H9 (cell line): ENCODE results near the gene USP40. TPM values are rescaled to one million over a fixed set of nuclear protein-coding genes. Genes with fewer than 3 reads are reported as not detected.

ENCODE experiments used
- DNase-seq: peaks from one replicate; pipeline ENCODE4 v3.0.0-alpha.2; 2017
- H2AFZ ChIP-seq: one replicate; pipeline ENCODE4 v1.6.1; 2013; ENCODE audit warnings: mild to moderate bottlenecking, low read length, control low read depth, moderate library complexity
- H2AK5ac ChIP-seq: 2 replicates; pipeline ENCODE4 v1.6.1; 2013; ENCODE audit warnings: low read length, control low read depth, mixed read lengths; ENCODE audit not compliant: insufficient read length
- H2BK120ac ChIP-seq: one replicate; pipeline ENCODE4 v1.6.1; 2013; ENCODE audit warnings: low read depth, mild to moderate bottlenecking, low read length, control low read depth, inconsistent platforms; ENCODE audit not compliant: poor library complexity, severe bottlenecking
- H2BK12ac ChIP-seq: 2 replicates; pipeline ENCODE4 v1.6.1; 2013; ENCODE audit warnings: low read length, control low read depth, mixed read lengths, low read depth; ENCODE audit not compliant: insufficient read length
- H2BK15ac ChIP-seq: 2 replicates; pipeline ENCODE4 v1.6.1; 2013; ENCODE audit warnings: low read depth, low read length, control low read depth
- H2BK20ac ChIP-seq: one replicate; pipeline ENCODE4 v1.6.1; 2013; ENCODE audit warnings: low read depth, mild to moderate bottlenecking, low read length, control low read depth, inconsistent platforms; ENCODE audit not compliant: poor library complexity, severe bottlenecking
- H2BK5ac ChIP-seq: 2 replicates; pipeline ENCODE4 v1.6.1; 2013; ENCODE audit warnings: low read length, control low read depth, mixed read lengths; ENCODE audit not compliant: insufficient read length
- H3K14ac ChIP-seq: 2 replicates; pipeline ENCODE4 v1.6.1; 2013; ENCODE audit warnings: low read length, control low read depth; ENCODE audit not compliant: insufficient read depth
- H3K18ac ChIP-seq: 2 replicates; pipeline ENCODE4 v1.6.1; 2013; ENCODE audit warnings: low read depth, mild to moderate bottlenecking, mixed read lengths, low read length, control low read depth; ENCODE audit not compliant: insufficient read length
- H3K23ac ChIP-seq: 2 replicates; pipeline ENCODE4 v1.6.1; 2013; ENCODE audit warnings: low read length, control low read depth, mixed read lengths, low read depth; ENCODE audit not compliant: insufficient read length
- H3K23me2 ChIP-seq: 2 replicates; pipeline ENCODE4 v1.6.1; 2013; ENCODE audit warnings: low read depth, mild to moderate bottlenecking, mixed read lengths, low read length, control low read depth; ENCODE audit not compliant: insufficient read length, poor library complexity, severe bottlenecking
- H3K27ac ChIP-seq: 2 replicates; pipeline ENCODE4 v1.5.1; 2013; ENCODE audit warnings: low read length, control low read depth, mixed read lengths, low read depth; ENCODE audit not compliant: insufficient read length
- H3K27me3 ChIP-seq: 2 replicates; pipeline ENCODE4 v1.6.1; 2013; ENCODE audit warnings: low read length, control low read depth, inconsistent platforms; ENCODE audit not compliant: insufficient read depth
- H3K4ac ChIP-seq: 2 replicates; pipeline ENCODE4 v1.6.1; 2013; ENCODE audit warnings: low read depth, mild to moderate bottlenecking, control low read depth, inconsistent platforms, low read length, moderate library complexity
- H3K4me1 ChIP-seq: 2 replicates; pipeline ENCODE4 v1.6.1; 2013; ENCODE audit warnings: low read length, control low read depth, inconsistent platforms; ENCODE audit not compliant: insufficient read depth
- H3K4me2 ChIP-seq: 2 replicates; pipeline ENCODE4 v1.6.1; 2013; ENCODE audit warnings: low read length, control low read depth, mixed read lengths; ENCODE audit not compliant: insufficient read length, insufficient read depth
- H3K56ac ChIP-seq: 2 replicates; pipeline ENCODE4 v1.6.1; 2013; ENCODE audit warnings: low read depth, mild to moderate bottlenecking, mixed read lengths, low read length, control low read depth; ENCODE audit not compliant: insufficient read length
- H3K79me1 ChIP-seq: 2 replicates; pipeline ENCODE4 v1.6.1; 2013; ENCODE audit warnings: low read depth, mild to moderate bottlenecking, moderate library complexity, low read length, control low read depth, inconsistent platforms; ENCODE audit not compliant: insufficient read depth, poor library complexity, severe bottlenecking
- H3K79me2 ChIP-seq: 2 replicates; pipeline ENCODE4 v1.6.1; 2013; ENCODE audit warnings: low read length, control low read depth, inconsistent platforms; ENCODE audit not compliant: insufficient read depth
- H3K9ac ChIP-seq: 2 replicates; pipeline ENCODE4 v1.6.1; 2013; ENCODE audit warnings: low read length, control low read depth, mixed read lengths; ENCODE audit not compliant: insufficient read length; ENCODE audit errors: extremely low read depth
- H3K9me3 ChIP-seq: one replicate; pipeline ENCODE4 v1.6.1; 2013; ENCODE audit warnings: low read depth, low read length, inconsistent platforms; ENCODE audit not compliant: control insufficient read depth
- H3T11ph ChIP-seq: one replicate; pipeline ENCODE4 v1.6.1; 2013; ENCODE audit warnings: mild to moderate bottlenecking, low read length, control low read depth, inconsistent platforms
- H4K20me1 ChIP-seq: one replicate; pipeline ENCODE4 v1.6.1; 2013; ENCODE audit not compliant: control insufficient read depth, insufficient read length, insufficient read depth
- H4K5ac ChIP-seq: 2 replicates; pipeline ENCODE4 v1.6.1; 2013; ENCODE audit warnings: low read depth, mild to moderate bottlenecking, mixed read lengths, low read length, control low read depth; ENCODE audit not compliant: insufficient read length
- H4K8ac ChIP-seq: replicated peaks from 2 replicates; pipeline ENCODE4 v1.6.1; 2013; ENCODE audit warnings: low read length, control low read depth, mixed read lengths, low read depth; ENCODE audit not compliant: insufficient read length
- H4K91ac ChIP-seq: 2 replicates; pipeline ENCODE4 v1.6.1; 2013; ENCODE audit warnings: low read depth, mild to moderate bottlenecking, moderate library complexity, mixed read lengths, low read length, control low read depth; ENCODE audit not compliant: insufficient read length
- H3K27ac Mint-ChIP-seq, 3 experiments: 2 replicates in 2 of 3; 3 replicates in 1 of 3; pipeline ENCODE4 v1.8.0; 2020 to 2021; ENCODE audit warnings: mixed read lengths in 3 of 3, mild to moderate bottlenecking in 1 of 3, moderate library complexity in 1 of 3
- H3K27me3 Mint-ChIP-seq: 2 replicates; pipeline ENCODE4 v1.8.0; 2021; ENCODE audit warnings: low read depth, mild to moderate bottlenecking, moderate library complexity, mixed read lengths
- H3K36me3 Mint-ChIP-seq, 3 experiments: 2 replicates in 2 of 3; 3 replicates in 1 of 3; pipeline ENCODE4 v1.8.0; 2020 to 2021; ENCODE audit warnings: low read depth in 3 of 3, mixed read lengths in 3 of 3; ENCODE audit not compliant: insufficient read depth in 1 of 3
- H3K4me1 Mint-ChIP-seq, 2 experiments: 2 replicates each; pipeline ENCODE4 v1.8.0; 2020; ENCODE audit warnings: mixed read lengths in 2 of 2
- H3K4me3 Mint-ChIP-seq, 2 experiments: 2 replicates in 1 of 2; 3 replicates in 1 of 2; pipeline ENCODE4 v1.8.0; 2020 to 2021; ENCODE audit warnings: mild to moderate bottlenecking in 2 of 2, mixed read lengths in 2 of 2, moderate library complexity in 1 of 2
- H3K9me3 Mint-ChIP-seq, 2 experiments: 2 replicates in 1 of 2; 3 replicates in 1 of 2; pipeline ENCODE4 v1.8.0; 2020; ENCODE audit warnings: mild to moderate bottlenecking in 2 of 2, mixed read lengths in 2 of 2, moderate library complexity in 1 of 2
- CTCF ChIP-seq: fragments of 200-600 bp; sonication (generic); conservative IDR thresholded peaks from 3 replicates; pipeline ENCODE4 v1.8.0; 2021; ENCODE audit warnings: antibody characterized with exemption, mild to moderate bottlenecking
- WGBS: extraction: QIAGEN DNeasy Blood & Tissue Kit; methylation state at CpG from one replicate; pipeline ENCODE4 v1.1.7; 2013; ENCODE audit warnings: missing lambda C conversion rate, low lambda C conversion rate, mixed read lengths; ENCODE audit not compliant: insufficient read length; ENCODE audit errors: extremely low coverage; 5-methylcytosine and 5-hydroxymethylcytosine counted together
- total RNA-seq: library from RNA; stranded (reverse); gene quantifications from 2 replicates; pipeline ENCODE4 v1.2.1, GENCODE V29; 2021

Gene USP40
- total RNA-seq, 1 experiment from 2014 or later, result 7.5 TPM

- no peak for DNase-seq
- Histone ChIP-seq H2AFZ (no peak overlapping the region), H3K14ac (no peak overlapping the region), H2AK5ac (no peak overlapping the region), H3K23ac (no peak overlapping the region), H4K20me1 (no peaks in the 10 kb centered on the region), H3K4me1 (no peaks in the 10 kb centered on the region), H2BK5ac (no peak overlapping the region), H4K8ac (no peak overlapping the region), H3K9ac (no peak overlapping the region), H3K4me2 (no peak overlapping the region), H3K79me1 (no peaks in the 10 kb centered on the region), H2BK12ac (no peak overlapping the region), H3K23me2 (no peaks in the 10 kb centered on the region), H2BK15ac (no peak overlapping the region), H3T11ph (no peak overlapping the region), H3K27me3 (no peaks in the 10 kb centered on the region), H3K18ac (no peak overlapping the region), H2BK20ac (no peak overlapping the region), H4K91ac (no peak overlapping the region), H3K56ac (no peak overlapping the region), H3K79me2 (no peaks in the 10 kb centered on the region), H3K9me3 (no peaks in the 10 kb centered on the region), H4K5ac (no peak overlapping the region), H3K4ac (no peak overlapping the region), H3K27ac (no peak overlapping the region), H2BK120ac (no peak overlapping the region)
- H3K4me1 Mint-ChIP-seq, result peaks cover 0 to 2% of the 10 kb centered on the region in 2 experiments; a peak in 1 of 4 replicates
- WGBS, result no CpG with 5 or more reads among the region's 8 CpGs
- no peak overlapping the region for H3K27ac Mint-ChIP-seq
- H3K36me3 Mint-ChIP-seq, result peaks cover 16 to 57% (median 46%) of the 10 kb centered on the region in 3 experiments
- H3K4me3 Mint-ChIP-seq, result no peak overlapping the region
- no peaks in the 10 kb centered on the region for H3K27me3 Mint-ChIP-seq
- TF ChIP-seq CTCF, result no peak
- H3K9me3 Mint-ChIP-seq, result no peaks in the 10 kb centered on the region; a peak in 1 of 5 replicates
Measured at GRCh38 chr2:233458826-233459225, 107.8 kb downstream of the USP40 start.
